Right forelimb (tissue), 1 donor: ENCODE measurements around the gene PLCD1.
"Not testable (repeated sequence)": the region's sequence is repeated elsewhere in the genome, so short reads cannot be mapped to it uniquely, and the experiment has no call there.

Experiments
- DNase-seq: peaks from one replicate; pipeline ENCODE4 v3.0.0-alpha.2; 2018

PLCD1 gene

DNA sequence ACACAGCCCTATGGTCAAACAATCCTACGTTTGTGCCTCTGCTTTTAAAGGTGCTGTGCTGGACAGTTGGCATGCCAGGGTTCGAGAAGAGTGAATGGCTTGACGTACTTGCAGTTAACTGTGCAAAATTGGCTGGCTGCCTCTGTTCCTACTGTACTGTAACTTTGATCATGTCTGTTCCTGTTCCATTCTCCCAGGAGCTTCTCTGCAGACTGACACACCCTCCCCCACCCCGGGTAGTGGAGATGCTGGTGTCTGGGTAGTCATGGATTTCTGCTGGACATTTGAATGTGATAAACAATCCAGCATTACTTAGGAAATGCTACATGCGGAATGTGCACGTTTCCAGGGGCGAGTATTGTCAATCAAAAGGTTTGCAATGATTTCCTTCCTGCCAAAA lies 45.4 kb downstream of the PLCD1 start:
- no peak for DNase-seq

DNA sequence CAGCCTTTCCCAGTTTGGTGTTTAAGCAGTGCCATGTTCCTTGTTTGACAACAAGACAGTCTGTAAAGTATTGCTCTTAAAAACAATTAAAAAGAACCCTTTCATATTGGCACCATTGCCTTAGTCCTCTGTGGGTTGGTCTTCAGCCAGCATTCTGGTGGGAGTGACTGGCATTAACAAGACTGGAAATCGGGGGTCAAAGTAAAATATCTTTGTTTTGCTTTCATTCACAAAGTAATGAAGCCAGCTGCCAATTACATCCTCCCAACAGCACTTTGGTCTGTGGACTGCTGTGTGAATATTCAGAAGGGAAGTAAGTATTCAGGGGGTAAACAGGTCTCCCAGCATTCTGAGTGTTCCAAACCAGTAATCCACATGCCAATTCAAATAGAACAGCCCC lies 47.1 kb downstream of the PLCD1 start:
- DNase-seq: no peak

DNA sequence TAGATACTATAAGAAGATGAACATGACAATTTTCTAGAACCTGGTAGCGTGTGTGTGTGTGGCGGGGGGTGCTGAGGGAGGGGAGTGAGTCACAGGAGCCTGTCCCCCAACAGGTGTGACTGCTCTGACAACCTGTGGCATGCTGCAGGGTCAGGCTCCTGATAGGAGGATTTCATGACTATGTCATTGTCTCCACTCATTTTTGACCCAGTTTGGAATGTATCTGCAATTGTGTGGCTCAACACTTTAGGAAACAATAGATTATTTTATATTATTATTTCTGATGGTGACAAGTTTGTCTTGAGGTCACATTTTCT lies 48.1 kb downstream of the PLCD1 start:
- no peak for DNase-seq

DNA sequence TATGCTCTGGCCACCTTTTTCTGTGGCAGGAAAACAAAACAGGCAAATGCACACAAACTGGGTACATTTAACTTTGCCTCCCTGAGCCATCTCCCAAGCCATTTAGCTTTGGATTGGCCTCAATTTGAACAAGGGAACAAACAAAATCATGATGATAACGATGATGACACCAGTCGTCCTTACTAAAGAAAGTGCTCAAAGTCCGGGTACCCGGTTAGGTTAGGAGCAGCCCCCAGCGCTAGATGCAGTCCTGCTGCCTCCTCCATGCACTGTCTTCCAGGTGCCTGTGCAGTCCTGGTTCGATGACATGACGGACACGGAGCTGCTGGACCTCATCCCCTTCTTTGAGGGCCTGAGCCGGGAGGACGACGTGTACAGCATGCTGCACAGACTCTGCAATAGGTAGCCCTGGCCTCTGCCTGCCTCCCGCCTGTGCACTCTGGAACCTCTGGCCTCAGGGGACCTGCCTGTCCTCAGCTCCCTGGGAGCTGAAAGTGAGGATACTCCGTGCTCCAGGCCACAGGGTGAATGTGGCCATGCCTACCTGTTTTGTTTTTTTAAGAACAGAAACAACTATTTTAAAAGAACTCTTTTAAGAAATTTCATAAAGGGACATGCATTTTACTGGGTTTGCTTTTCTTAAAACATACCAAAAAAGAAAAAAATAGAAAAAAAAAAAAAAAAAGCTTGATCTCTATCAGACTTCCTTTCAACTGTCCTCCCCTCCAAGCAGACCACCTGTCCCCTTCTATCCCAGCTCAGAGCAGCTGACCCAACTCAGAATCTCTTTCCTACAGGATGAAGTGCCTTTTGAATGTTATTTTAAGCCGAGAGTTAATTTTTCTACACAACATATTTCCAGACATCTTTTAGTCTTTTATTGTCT lies 48.7 kb downstream of the PLCD1 start:
- DNase-seq: no peak

DNA sequence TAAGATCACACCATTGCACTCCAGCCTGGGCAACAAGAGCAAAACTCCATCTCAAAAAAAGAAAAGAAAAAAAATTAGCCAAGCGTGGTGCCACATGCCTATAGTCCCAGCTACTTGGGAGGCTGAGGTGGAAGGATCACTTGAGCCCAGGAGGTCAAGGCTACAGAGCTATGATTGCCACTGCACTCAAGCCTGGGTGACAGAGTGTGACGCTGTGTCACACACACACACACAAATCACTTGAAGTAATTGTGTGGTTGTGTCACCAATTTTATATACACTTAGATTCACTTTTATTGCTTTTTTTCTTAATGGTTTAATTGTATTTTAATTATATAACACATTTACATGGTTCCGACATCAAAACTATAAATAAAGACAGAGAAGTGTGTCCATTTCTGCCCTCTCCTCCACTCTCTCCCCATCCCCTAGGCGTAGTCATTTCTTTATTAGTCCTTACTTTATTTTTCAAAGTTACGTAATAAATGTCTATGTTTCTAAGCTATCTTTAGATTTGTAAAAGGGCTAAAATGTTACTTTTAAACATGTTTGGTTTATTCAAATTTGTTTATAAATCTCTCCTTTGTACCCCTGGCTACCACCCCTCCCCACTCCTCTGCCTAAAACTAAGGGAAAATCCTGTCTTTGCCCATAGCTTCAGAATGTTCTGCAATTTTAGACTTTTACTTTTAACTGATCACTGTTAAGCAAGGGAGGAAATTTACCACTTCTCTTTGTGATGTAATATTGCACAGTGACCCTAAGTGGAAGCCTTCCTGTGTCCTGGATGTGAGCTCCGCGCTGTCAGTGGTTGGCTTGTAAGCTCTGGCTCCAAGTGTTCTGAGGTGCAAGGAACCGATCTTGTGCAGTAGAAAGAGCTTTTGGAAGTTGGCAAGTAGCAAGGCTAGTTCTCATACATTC lies 49.6 kb downstream of the PLCD1 start:
- DNase-seq: no peak

DNA sequence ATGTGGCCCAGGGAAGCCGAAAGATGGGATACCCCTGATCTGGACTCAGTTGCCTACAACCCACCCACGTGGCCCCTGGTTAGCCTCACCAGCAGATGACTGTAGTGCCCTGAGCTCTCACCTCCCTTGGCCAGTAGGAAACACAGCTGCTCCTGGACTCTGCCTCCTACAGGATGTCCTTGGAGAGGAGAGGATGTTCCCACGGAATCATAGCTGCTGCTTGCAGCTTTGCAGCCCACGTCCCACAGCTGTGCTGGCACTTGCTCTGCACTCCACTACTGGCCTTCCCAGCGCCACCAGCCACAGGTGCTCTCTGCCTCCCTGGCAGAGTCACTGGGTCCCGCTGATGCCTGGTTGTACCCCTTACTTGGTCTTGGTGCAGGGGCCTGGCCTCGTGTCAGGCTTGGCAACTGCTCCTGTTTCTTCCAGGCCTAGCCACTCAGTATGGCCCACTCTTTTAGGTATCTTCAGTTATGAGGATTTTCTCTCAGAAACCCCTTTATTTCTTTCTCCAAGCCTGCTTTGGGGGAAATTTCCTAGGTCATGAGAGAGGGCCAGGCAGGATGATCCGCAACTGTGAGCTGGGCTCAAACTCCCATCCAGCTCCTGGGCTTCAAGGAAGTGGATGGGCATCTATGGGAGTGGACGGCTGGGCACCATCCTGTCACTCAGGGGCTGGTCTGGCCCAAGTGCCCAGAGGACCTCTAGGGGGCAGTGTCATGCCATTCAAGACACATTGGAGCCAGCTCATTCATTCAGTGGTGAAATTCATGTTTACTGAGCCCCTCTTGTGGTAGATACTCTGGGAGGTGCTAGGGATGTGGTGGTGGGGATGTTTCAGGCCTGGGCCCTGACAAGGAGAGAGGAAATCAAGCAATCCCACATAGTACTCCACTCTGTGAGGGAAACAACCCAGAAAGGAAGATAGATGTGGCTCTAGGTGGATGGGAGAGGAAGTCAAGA lies 55.0 kb downstream of the PLCD1 start:
- no peak for DNase-seq

DNA sequence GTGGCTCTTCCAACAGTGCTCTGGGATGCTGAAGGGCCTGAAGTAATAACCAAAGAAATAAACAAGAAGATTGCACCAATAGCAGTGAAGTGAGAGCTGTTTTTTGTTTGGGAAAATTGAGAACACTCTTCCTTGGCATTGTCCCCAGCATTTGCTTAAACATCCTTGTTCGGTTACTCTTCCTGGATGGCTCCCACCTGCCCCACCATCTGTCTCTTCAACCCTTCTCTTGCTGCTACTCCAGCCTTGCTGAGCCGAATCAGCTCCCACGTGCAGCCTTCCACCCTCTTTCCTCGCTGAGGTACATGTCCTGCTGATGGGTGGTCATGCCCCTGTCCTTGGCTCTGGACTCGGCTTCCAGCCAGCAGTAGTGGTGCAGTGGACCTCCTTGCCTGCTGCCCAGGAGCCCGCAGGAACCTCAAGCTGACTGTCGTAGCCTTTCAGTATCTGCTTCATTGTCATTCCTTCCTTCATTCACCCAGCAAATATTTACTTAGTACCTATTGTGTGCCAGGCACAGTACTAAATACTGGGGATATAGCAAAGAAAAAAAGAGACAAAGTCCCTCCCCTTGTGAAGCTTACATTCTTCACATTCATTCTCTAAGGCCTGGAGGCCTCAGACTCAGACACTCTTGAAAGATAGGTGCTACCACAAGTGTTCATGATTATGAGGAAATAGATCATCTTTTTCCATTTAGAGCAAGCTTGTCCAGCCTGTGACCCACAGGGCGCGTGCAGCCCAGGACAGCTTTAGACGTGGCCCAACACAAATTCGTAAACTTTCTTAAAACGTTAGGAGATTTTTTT lies 56.0 kb downstream of the PLCD1 start:
- DNase-seq: no peak

DNA sequence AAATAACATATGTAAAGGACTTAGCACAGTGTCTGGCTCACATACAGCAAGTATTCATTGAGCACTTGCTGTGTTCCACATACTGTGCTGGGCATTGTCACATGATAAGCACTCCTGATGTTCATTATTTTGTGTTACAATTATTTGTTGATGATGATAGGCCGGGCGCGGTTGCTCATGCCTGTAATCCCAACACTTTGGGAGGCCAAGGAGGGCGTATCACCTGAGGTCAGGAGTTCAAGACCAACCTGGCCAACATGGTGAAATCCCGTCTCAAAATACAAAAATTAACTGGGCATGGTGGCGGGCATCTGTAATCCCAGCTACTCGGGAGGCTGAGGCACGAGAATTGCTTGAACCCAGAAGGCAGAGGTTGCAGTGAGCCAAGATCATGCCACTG lies 57.4 kb downstream of the PLCD1 start:
- DNase-seq: not testable (repeated sequence)

DNA sequence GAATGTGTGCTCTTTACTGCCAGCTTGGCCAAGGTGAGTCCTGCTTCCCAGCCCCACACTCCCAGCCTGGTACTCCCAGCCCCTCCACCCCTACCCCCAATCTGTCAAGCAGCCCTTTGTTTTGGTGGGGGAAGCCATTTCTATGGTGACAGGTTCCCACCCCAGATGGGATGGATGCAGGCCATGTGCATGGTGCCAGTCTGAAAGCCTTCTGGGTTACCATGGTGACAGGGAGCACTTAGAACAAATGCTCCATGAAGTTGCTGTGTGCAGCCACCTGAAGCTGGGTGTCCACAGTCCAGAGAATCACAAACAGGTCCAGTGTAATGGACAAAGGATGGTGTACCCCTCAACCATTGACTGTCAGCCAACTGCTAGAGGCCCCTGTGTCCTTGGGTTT lies 58.0 kb downstream of the PLCD1 start:
- no peak for DNase-seq

DNA sequence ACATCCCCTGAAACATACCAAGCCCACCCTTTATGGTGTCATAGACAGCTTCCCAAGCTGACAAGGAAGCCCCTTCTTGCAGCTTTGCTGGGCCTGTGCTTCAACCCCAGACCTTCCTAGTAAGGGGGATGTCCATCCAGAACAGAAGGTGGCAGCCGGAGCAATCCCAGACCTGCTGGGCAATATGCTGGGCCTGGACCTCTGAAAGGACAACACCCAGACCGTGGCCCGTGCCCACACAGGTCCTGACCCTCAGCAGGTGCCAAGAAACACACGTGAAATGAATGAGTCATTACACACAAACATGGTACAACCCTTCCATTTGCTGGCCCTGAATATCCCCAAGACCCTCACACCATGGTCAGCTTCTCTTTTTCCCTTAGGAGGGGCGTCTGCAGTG lies 58.6 kb downstream of the PLCD1 start:
- DNase-seq: no peak

DNA sequence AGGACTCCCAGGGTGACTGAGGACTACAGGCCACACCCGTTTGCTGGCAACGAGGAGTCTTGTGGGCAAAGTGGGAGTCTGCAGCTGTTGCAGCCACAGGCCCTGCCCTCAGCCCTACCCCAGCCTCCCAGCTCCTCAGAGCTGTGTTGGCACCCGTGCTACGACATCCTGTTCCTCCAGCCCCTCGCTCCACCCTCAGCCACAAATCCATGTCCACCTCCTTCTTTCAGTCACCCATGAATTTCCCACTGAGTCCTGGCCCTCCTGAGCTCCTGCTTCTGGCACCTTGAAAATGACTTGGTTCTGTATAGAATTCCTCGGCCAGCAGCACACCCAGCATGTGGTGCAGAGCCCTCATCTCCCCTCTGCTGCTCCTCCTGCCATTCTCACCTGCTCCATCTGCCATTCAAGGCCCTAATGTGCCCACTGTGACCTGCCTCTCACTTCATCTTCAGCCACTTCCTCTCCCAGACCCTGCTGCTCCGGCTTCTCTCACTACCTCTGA lies 59.8 kb downstream of the PLCD1 start:
- no peak for DNase-seq

DNA sequence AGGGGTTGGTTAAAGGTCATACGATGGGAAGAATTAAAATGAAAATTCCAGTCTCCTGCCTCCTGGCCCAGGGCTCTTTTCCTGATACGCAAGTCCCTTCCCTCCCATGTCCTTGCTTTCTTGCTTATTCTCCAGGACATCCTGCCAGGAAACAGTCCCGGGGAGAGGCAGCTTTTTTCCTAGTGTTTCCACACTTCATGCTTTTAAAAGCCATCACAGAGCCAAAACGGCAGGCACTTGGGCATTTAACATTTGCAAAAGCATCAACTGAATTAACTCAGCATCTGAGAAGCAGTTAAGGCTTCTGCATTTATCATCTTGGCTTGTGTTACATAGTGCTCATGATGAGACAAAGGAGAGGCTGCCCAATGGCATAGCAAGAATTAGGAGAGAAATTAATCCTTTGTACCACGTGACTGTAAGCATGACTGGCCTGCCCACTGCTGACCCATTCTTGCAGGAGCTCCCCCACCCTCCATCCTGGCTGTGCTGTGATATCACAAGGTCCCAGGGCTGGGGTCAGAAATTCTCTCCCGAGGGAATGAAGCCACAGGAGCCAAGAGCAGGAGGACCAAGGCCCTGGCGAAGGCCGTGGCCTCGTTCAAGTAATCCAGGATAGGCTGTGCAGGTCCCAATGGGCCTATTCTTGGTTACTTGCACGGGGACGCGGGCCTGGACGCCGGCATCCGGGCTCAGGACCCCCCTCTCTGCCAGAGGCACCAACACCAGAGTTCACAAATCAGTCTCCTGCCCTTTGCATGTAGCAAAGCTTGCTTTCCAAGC lies 60.4 kb downstream of the PLCD1 start:
- no peak for DNase-seq

DNA sequence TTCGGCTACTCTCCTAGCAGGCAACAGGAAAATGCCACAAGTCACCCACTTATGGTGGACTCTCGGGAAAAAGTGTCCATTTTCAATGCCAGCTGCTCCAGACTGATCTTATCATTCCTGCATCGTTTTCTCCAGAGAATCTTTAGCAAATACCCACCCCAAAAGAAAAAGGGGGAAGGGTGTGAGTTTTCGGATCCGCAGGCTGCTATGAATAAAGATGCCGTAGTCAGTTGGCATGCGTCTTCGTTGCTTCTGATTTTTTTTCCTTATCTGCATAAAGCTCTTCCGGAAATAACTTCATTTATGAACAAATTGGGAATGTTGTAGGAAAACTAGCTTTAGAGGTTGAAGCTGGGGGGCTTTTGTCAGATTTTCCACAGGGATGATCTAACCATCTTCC lies 61.2 kb downstream of the PLCD1 start:
- no peak for DNase-seq

DNA sequence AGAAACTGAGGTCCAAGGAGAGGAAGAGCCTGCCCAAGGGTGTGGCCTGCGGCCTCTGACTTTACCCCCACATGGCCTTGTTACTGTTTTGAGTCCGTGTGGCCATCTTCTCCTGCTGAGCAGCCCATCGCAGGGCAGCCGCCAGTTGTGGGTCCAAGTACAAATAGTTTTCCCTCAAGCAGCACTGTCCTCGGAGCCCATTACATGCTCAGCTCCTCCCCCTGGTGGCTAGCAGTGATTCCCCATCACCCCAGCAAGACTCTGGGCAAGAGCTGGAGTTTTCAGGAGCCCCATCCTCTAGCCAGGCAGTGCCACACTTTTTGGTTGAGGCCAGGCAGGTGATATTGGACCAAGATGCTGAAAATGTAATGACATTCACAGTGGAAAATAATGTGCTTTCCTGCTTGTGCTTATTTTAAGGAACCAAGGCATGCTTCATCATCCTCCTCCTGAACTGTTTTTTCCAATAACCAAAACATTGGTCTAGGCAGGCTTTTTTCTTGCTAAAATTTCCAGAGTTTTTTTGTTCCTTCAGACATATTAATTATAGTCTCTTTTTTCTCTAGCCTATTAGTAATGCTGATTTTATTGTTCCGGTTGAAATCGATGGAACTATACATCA lies 62.1 kb downstream of the PLCD1 start:
- peak; percentile 74 for DNase-seq

DNA sequence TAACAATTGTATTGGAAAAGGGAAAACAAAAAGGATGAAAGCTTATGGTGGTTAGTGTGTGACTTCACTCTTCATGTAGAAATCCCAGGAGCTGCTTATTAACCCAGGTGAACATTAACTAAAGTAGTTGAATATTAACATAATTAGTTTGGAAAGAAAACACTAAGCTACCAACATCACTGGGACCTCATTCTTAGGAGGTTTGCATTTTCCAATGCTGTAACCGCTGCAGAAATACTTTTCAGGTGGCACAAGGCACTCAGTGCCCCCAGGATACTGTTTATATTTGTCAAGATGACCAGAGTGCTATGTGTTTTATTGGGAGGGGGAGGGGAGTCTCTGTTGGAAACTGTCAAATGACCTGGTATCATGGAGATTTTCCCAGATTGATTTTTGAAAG lies 64.7 kb downstream of the PLCD1 start:
- no peak for DNase-seq

DNA sequence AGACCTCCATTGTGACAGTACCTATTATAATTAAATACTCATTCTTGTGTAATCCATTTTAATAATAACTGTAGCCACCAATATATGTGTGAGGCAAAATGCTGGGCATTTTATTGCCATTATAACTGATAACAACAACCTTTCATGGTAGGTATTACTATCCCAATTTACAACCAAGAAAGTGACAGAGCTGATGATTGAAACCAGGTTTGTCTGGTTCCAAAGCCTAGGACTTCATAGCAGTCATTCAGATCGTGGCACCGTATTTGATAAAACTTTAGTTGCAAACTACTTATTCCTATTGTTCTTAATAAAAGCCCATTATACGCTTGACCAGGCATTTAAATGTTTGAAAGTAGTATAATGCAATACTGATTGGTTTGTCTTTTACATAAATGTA lies 65.3 kb downstream of the PLCD1 start:
- DNase-seq: no peak

DNA sequence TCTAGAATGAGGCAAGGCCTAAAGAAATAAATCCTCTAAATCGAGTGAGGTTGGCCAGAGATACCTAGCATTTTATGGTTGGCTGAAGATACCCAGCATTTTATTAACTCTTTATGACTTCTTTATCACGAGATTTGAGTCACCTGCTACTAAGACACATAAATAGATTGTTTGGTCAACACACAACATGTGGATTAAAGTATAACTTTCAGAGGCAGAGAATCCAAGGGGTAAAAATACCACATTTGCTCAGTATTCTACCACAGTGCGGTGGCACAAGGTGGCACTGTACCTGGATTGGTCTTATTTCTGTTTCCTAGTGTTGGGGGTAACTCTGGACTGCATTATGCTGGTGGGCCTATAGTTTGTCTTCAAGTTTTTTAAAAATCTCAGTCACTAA lies 65.8 kb downstream of the PLCD1 start:
- DNase-seq: no peak

DNA sequence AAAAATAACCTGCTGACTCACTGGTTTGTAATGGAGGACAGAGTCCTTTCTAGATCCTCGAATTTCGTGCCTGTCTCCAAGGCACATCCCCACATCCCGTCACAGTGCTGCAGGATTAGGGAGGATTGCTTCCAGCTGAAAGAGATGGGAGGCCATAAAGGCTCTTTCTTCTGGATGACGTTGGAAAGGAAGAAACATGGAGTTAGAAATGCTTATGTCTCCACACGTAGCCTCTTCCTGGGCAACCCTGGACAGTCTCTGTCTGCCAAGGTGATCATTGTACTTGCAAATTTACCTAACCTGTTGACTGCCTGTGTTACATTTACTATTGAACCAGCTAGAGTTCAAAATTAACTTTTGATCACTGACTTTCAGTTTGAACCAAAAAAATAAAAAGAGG lies 66.4 kb downstream of the PLCD1 start:
- no peak for DNase-seq

DNA sequence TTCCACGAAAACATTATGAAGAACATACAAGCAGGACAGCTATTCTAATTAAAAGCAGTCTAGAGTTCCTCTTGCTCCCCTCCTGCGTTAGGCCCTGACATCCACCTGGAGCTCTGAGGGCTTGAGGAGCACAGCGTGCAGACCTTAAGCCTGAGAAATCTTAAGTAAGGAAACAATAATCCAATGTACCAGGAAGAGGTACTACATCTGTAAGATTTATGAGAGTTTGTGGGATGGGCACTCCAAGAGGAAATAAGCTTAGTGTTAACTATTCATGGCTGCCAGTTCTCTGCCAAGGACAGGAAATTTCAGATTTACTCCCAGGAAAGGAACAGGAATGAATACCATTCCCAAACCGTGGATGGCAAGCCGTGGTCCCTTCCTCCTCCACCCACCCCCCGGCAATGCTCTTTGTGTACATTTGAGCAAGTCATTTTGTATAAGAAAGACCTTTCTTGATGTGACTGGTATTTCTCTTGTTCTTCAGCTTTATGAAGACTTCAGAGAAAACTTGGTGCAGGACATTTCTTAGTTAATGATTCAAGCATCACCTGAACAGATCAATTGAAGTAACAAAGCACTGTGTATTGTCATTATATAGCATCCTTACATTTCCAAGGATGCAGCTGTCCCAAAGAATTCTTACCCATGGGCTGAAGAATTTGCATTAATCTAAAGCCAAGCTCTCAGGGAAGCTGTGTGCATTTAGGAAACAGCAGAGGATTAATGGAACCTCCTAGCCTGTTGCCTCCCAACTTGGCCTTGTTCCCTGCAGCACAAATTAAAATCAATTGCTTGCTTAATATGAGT lies 67.6 kb downstream of the PLCD1 start:
- no peak for DNase-seq

DNA sequence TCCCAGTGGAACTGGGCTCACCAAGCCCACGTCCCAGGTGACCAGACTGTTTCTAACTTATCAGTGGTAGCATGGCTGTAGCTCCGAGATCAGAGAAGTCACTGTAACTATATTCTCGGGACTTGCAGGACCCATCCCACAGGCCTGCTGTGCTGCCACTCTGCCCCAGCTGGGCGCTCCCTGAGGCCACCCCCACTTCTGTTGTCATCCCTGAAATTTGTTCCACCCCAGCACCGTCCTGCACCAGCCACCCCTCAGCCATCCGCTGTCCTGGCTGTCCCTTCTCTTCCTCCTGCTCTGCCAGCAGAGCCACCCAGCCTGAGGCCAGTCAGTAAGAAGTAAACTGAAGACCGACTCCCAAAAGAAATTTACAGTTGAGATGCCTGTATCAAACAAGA lies 71.9 kb downstream of the PLCD1 start:
- DNase-seq: no peak
